ENCODE data around the gene FAM83F.
"Not testable (repeated sequence)": the region's sequence is repeated elsewhere in the genome, so short reads cannot be mapped to it uniquely, and the experiment has no call there.

FAM83F gene

DNA sequence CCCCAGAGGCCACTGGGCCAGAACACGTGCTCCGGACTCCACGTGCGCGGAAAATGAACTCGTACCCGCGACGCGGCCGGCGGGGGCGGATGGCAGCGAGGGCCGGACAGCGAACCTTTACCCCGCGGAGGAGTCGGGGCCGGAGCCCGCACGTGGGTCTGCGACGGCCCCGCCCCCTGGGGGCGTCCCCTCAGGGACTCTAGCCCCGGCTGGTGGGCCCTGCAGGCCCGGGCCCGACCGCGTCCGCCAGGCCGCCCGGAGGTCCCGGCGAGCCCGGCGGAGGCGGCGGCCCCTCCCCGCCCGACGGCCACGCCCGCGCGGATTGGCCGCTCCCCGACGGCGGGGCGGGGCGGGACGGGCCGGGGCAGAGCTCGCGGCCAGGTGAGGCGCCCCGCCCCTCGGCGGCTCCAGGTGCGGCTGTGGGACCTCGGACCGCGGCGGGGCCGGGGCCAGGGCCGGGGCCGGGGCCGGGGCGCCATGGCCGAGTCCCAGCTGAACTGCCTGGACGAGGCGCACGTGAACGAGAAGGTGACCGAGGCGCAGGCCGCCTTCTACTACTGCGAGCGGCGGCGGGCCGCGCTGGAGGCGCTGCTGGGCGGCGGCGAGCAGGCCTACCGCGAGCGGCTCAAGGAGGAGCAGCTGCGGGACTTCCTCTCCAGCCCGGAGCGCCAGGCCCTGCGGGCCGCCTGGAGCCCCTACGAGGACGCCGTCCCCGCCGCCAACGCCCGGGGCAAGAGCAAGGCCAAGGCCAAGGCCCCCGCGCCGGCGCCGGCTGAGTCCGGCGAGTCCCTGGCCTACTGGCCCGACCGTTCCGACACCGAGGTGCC, at the start of gene FAM83F:
FAM83F (plus strand) TSS at position 389 of the 827 bp plus-strand sequence; CDS start at position 478, 89 bp downstream.
- Histone ChIP-seq H3K4me3 (replicated peaks; ENCODE audit: low read depth, low read length) (no peak within 1 kb of the TSS), H3K27me3 (replicated peaks; ENCODE audit: control insufficient read depth, insufficient read depth, low read length) (no peaks in the 10 kb centered on the region; the same call in none of the 2 replicates), H3K36me3 (ENCODE audit: control insufficient read depth, insufficient read depth, low read length) (no peaks in the 10 kb centered on the region)
- no peak for DNase-seq (ENCODE audit: extremely low read depth, insufficient read length)
- TF ChIP-seq, protein P1, sequence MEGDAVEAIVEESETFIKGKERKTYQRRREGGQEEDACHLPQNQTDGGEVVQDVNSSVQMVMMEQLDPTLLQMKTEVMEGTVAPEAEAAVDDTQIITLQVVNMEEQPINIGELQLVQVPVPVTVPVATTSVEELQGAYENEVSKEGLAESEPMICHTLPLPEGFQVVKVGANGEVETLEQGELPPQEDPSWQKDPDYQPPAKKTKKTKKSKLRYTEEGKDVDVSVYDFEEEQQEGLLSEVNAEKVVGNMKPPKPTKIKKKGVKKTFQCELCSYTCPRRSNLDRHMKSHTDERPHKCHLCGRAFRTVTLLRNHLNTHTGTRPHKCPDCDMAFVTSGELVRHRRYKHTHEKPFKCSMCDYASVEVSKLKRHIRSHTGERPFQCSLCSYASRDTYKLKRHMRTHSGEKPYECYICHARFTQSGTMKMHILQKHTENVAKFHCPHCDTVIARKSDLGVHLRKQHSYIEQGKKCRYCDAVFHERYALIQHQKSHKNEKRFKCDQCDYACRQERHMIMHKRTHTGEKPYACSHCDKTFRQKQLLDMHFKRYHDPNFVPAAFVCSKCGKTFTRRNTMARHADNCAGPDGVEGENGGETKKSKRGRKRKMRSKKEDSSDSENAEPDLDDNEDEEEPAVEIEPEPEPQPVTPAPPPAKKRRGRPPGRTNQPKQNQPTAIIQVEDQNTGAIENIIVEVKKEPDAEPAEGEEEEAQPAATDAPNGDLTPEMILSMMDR (IDR thresholded peaks at IDR 0.05; ENCODE audit: insufficient read depth, low read length, poor library complexity, severe bottlenecking), result no peak

DNA sequence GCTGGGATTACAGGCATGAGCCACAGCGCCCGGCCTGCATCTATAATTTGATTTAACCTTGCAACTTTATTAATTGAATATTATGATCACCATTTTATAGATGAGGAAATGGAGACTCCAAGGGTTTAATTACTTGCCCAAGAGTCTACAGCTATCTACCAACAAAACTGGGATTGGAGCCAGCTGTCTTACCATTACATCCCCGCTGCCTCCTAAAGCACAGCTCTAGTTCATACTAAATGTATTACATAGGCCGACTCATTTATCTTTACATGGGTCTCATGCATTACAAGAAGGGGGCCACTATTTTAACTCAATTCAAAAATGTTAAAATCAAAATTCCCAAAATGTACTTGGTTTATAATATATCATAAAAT, 48.6 kb upstream of the FAM83F start:
- Histone ChIP-seq H3K27me3 (replicated peaks; ENCODE audit: control insufficient read depth, insufficient read depth, low read length) (no peaks in the 10 kb centered on the region), H3K36me3 (ENCODE audit: control insufficient read depth, insufficient read depth, low read length) (no peaks in the 10 kb centered on the region), H3K4me3 (replicated peaks; ENCODE audit: low read depth, low read length) (no peak overlapping the region)
- no peak for DNase-seq (ENCODE audit: extremely low read depth, insufficient read length)
- TF ChIP-seq, protein P1 (IDR thresholded peaks at IDR 0.05; ENCODE audit: insufficient read depth, low read length, poor library complexity, severe bottlenecking), result no peak

DNA sequence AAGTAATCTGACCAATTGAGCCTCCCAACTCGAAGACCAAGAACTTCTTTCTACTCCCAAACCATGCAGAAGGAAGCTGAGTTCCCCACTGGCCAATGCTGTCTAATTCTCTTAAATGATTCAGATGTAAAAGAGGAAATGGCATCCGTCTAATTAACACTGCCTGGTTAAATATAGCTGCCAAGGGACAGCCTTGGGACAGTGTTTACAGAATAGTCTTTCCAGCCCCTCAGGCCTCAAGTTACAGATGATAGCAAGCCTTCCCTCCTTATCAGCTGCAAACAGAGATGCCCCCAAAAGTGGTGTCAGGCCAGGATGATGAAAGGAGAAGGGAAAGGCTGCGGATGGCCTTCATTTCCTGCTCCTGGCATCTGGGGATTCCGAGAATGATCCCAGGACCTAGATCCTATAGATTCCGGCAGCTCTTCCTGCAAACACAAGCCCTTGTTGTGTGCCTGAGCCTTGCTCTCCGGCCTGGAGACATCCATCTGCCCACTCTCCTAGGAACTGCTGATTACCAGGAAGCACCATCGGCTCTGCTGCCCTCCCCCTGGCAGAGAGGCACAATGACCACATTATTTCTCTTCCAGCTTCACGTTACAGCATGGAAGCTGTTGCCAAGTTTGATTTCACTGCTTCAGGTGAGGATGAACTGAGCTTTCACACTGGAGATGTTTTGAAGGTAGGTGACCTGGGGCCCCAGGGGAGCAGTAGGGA, 48.1 kb upstream of the FAM83F start:
- Histone ChIP-seq H3K27me3 (replicated peaks; ENCODE audit: control insufficient read depth, insufficient read depth, low read length) (no peaks in the 10 kb centered on the region), H3K4me3 (replicated peaks; ENCODE audit: low read depth, low read length) (no peak overlapping the region), H3K36me3 (ENCODE audit: control insufficient read depth, insufficient read depth, low read length) (no peaks in the 10 kb centered on the region)
- TF ChIP-seq, protein P1 (IDR thresholded peaks at IDR 0.05; ENCODE audit: insufficient read depth, low read length, poor library complexity, severe bottlenecking), result no peak
- no peak for DNase-seq (ENCODE audit: extremely low read depth, insufficient read length)

DNA sequence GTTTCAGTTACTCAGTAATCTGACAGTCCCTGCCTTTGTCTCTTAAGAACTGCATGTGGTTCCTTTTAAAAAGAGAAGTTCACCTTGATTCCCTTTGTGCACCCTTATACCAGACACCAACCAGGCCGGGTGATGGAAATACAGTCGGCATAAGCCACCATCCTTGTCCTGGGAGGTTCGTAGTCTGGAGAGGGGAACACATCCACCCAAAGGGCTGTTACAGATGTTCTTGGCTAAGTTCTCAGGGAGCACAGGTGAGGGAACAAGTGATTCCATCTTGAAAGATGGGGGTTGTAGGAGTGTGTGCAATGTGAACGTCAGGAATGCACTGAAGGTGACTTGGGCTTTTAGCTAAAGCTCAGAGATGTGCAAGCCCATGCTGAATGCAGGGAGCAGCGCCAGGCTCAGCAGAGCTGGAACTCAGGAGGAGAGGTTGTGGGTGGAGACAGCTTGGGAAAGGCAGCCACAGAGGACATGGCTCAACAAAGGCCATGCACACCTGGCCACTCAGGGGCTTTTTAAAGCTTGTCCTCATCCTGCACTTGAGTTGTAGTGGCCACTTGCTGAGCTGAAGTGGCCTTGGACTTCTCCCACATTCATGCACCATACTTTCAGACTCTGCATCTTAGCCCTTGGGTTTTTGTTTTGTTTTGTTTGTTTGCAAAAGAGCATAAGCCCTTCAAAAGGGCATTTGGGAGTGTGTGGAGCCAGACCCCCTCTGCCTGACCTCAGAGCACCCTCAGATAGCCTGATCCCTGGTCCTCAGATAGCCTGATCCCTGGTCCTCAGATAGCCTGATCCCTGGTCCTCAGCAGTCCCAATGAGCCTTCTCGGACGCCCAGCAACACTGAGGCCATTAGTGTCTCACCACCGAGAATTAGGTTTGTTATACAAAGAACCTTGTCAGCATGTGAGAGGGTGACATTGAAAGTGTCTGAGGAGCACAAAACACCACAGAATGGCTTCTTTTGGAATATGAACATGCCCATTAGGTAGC, 47.2 kb upstream of the FAM83F start:
- H3K27me3 ChIP-seq (replicated peaks; ENCODE audit: control insufficient read depth, insufficient read depth, low read length), result no peaks in the 10 kb centered on the region
- H3K36me3 ChIP-seq (ENCODE audit: control insufficient read depth, insufficient read depth, low read length), result no peaks in the 10 kb centered on the region
- TF ChIP-seq, protein P1 (IDR thresholded peaks at IDR 0.05; ENCODE audit: insufficient read depth, low read length, poor library complexity, severe bottlenecking), result no peak
- H3K4me3 ChIP-seq (replicated peaks; ENCODE audit: low read depth, low read length), result no peak overlapping the region
- no peak for DNase-seq (ENCODE audit: extremely low read depth, insufficient read length)

DNA sequence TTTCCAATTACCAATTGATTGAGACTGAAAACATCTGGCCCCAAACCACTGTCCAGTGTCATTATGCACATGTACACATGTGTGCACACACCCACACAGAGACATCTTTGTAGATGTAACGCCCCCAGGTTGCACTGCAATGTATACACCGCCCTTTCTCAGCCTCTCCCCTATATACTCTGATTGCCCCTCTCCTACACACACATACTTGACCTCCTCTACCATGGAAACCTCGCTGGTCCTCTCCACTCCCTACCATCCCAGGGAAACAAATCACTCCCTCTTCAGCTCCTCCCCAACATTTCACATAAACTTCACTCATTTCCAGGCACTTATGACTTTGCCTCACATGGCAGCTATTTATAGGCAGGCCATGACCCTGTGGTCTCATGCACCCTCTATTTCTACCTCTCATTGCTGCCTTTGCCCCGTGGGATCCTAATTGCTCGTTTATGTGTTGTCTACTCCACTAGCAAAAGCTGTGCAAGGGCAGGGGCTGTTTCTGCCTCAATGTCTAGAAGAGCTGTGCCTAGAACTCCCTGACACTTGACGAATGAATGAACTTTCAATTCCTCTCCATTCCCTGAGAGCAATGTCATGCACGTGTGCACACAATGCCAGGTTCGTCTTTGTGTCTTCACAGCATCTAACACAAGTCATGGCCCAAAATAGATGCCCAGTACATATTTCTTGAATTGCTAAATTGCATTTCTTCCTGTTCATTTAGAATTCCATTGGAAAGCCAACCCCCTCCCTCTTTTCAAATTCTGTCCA, 44.6 kb upstream of the FAM83F start:
- no peaks in the 10 kb centered on the region for H3K36me3 ChIP-seq (ENCODE audit: control insufficient read depth, insufficient read depth, low read length)
- H3K27me3 ChIP-seq (replicated peaks; ENCODE audit: control insufficient read depth, insufficient read depth, low read length), result no peaks in the 10 kb centered on the region
- TF ChIP-seq, protein P1 (IDR thresholded peaks at IDR 0.05; ENCODE audit: insufficient read depth, low read length, poor library complexity, severe bottlenecking), result no peak
- no peak overlapping the region for H3K4me3 ChIP-seq (replicated peaks; ENCODE audit: low read depth, low read length)
- no peak for DNase-seq (ENCODE audit: extremely low read depth, insufficient read length)

DNA sequence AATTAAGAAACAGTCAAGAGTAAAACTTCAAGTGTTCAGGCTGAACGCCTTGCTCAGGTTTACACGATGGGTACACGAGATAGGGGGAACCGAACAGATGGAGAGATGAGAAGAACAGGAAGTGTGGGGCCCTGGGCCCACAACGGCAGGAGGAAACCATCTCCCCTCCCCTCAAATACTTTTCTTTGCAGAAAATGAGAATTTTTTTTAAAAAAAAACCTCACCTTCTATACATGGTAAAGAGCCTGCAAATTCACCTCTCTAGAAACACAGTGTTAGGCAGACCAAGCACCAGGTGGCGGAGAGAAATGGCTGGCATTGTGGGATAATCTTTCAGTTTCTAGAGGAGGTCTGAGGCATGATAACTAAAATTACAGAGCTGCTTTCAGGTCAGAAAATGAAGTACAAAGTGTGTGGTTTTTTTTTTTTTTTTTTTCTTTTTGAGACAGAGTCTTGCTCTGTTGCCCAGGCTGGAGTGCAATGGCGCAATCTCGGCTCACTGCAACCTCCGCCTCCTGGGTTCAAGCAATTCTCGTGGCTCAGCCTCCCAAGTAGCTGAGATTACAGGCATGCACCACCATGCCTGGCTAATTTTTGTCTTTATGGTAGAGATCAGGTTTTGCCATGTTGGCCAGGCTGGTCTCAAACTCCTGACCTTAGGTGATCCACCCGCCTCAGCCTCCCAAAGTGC, 43.0 kb upstream of the FAM83F start:
- H3K4me3 ChIP-seq (replicated peaks; ENCODE audit: low read depth, low read length); DNase-seq (ENCODE audit: extremely low read depth, insufficient read length); H3K36me3 ChIP-seq (ENCODE audit: control insufficient read depth, insufficient read depth, low read length); H3K27me3 ChIP-seq (replicated peaks; ENCODE audit: control insufficient read depth, insufficient read depth, low read length): not testable (repeated sequence)
